DMS114 treated with DMSO at 0.1 percent for 48 hours (cell line): ENCODE results near the gene MICB.

Source experiments
- DNase-seq: peaks from one replicate; lab custom pipeline; 2025; ENCODE audit not compliant: unreplicated experiment; lab: John Stamatoyannopoulos, UW

MICB gene

DNA sequence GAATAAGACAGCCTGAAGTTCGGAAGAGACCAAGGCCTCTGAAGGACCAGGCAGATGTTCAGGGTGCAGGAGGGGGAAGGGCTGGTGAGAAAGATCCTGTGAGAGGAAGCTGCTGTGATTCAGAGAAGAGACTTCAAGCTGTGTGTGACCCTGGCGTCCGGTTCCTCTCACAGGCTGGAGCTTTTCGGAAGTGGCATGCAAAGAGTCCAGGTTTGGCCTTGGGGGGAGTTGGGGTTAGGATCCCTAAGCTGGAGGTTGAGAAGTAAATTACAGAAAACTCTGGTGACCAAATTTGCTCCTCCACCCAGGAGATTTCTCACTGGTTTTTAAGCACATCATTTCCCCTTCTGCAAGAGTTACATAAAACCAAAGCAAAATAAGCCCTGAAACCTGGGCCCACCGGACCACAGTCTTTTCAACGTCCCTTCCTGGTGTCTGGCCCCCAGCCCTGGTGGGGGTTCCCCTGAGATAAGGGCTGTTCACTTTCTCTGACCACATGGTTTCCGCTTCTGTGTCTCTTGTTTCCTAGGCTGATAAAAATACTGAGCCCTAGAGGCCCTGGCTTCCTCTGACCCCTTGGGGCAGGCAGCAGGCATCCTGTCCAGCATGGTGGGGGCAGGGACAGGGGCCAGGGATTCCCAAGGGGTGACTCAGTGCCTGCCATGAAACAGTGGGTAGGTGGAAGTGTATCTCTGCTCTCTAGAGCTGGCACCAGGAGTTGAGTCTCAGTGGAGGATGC is 62.2 kb downstream of the MICB start:
- DNase-seq = no peak

DNA sequence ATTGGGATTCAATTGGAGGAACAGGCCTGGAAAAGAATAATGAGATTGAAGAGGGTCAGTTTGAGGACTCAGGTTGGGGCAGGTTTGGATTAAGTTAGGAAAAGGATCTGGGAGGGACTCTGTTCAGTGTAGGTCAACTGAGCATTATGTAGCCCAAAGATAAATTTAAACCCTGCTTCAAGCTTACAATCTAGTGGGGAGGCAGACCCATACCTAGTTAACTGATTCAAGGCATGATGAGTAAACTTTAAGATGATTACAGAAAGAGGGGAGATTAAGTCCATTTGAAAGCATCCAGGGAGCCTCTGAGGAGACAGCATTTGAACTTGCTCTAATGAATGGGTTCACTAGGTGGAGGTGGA is 62.7 kb downstream of the MICB start:
- no peak for DNase-seq
